HepG2 (cell line): ENCODE results near the gene CACNA1D. TPM values are rescaled to one million over a fixed set of nuclear protein-coding genes. Genes with fewer than 3 reads are reported as not detected.

Experiments
- ADNP ChIP-seq: sonication (generic); formaldehyde crosslinking; IDR thresholded peaks from 2 replicates; pipeline ENCODE4 v1.4.0; 2020; ENCODE audit warnings: missing genetic modification reagents
- CTCF ChIP-seq: sonication (generic); formaldehyde crosslinking; IDR thresholded peaks from 2 replicates; pipeline ENCODE4 v1.5.0; 2020; ENCODE audit warnings: mild to moderate bottlenecking, missing genetic modification reagents, moderate library complexity
- ELF4 ChIP-seq: sonication (generic); formaldehyde crosslinking; IDR thresholded peaks from 2 replicates; pipeline ENCODE4 v1.5.0; 2020; ENCODE audit warnings: missing genetic modification reagents, mild to moderate bottlenecking, moderate library complexity, borderline replicate concordance
- FOXK2 ChIP-seq: fragments of 450-650 bp; IDR thresholded peaks from 2 replicates; pipeline ENCODE4 v1.6.1; 2016
- KMT2A ChIP-seq: sonication (generic); formaldehyde crosslinking; IDR thresholded peaks from 2 replicates; pipeline ENCODE4 v1.4.0; 2020; ENCODE audit warnings: missing genetic modification reagents
- MXI1 ChIP-seq: IDR thresholded peaks from 3 replicates; pipeline ENCODE4 v1.6.1; 2012; ENCODE audit warnings: low read depth, low read length, inconsistent platforms, borderline replicate concordance
- TBL1XR1 ChIP-seq: fragments of 150-350 bp; IDR thresholded peaks from 2 replicates; pipeline ENCODE4 v1.6.1; 2014; ENCODE audit warnings: borderline replicate concordance, low read length; ENCODE audit not compliant: partially characterized antibody
- ZMAT3 ChIP-seq: sonication (generic); formaldehyde crosslinking; conservative IDR thresholded peaks from 2 replicates; pipeline ENCODE4 v1.7.0; 2021; ENCODE audit warnings: missing genetic modification reagents
- ZNF549 ChIP-seq: sonication (generic); formaldehyde crosslinking; IDR thresholded peaks from 2 replicates; pipeline ENCODE4 v1.5.0; 2020; ENCODE audit warnings: missing genetic modification reagents
- ZNF550 ChIP-seq: sonication (generic); formaldehyde crosslinking; IDR thresholded peaks from 2 replicates; pipeline ENCODE4 v1.4.0; 2020; ENCODE audit warnings: mild to moderate bottlenecking, missing genetic modification reagents, borderline replicate concordance
- polyA plus RNA-seq, 8 experiments: library from polyadenylated mRNA; depleted of rRNA in 3 of 8; stranded (reverse) in 7 of 8; unstranded in 1 of 8; fragments of >200 nt; fragmentation: Illumina TruSeq in 4 of 8; extraction: Trizol in 4 of 8; gene quantifications; 2 replicates each; pipeline versions ENCODE4 v1.2.1 to v1.2.3, GENCODE V29; 2011 to 2016; ENCODE audit warnings: low read depth in 4 of 8, missing spikeins in 1 of 8, mixed read lengths in 1 of 8; ENCODE audit not compliant: insufficient read depth in 1 of 8
- total RNA-seq, 5 experiments: library from RNA; depleted of rRNA; stranded (reverse); fragments of >200 nt; fragmentation: Illumina TruSeq; extraction: Trizol; gene quantifications; 2 replicates each; pipeline ENCODE4 v1.2.3, GENCODE V29; 2016; ENCODE audit warnings: low read depth in 1 of 5
- TF ChIP-seq, protein P1 (sequence below), 2 experiments: sonication (generic) in 1 of 2; formaldehyde crosslinking in 1 of 2; IDR thresholded peaks; 2 replicates each; pipeline versions ENCODE4 v1.6.1 to v1.9.0; 2014 to 2022; ENCODE audit warnings: antibody characterized with exemption in 1 of 2, borderline replicate concordance in 1 of 2, inconsistent platforms in 1 of 2, low read depth in 1 of 2, missing genetic modification reagents in 1 of 2
- TF ChIP-seq, protein P2 (sequence below): sonication (generic); formaldehyde crosslinking; IDR thresholded peaks from 2 replicates; pipeline ENCODE4 v1.5.1; 2020; ENCODE audit warnings: mild to moderate bottlenecking, missing genetic modification reagents, borderline replicate concordance

CACNA1D gene
- total and polyA plus RNA-seq, 2 of the 13 experiments (the other 11 are each of a cell fraction or from before 2014, with no cell fraction given), result 0.26 to 0.38 TPM

- 0 out of 2 replicates have a peak, but pooled peaks have one; percentile 12 for TF ChIP-seq CTCF (CRISPR knock-in tag)
- TF ChIP-seq ZMAT3, result no peak
- no peak for TF ChIP-seq ZNF549 (CRISPR knock-in tag)
- TF ChIP-seq ZNF550, result no peak
- TF ChIP-seq, protein P1, sequence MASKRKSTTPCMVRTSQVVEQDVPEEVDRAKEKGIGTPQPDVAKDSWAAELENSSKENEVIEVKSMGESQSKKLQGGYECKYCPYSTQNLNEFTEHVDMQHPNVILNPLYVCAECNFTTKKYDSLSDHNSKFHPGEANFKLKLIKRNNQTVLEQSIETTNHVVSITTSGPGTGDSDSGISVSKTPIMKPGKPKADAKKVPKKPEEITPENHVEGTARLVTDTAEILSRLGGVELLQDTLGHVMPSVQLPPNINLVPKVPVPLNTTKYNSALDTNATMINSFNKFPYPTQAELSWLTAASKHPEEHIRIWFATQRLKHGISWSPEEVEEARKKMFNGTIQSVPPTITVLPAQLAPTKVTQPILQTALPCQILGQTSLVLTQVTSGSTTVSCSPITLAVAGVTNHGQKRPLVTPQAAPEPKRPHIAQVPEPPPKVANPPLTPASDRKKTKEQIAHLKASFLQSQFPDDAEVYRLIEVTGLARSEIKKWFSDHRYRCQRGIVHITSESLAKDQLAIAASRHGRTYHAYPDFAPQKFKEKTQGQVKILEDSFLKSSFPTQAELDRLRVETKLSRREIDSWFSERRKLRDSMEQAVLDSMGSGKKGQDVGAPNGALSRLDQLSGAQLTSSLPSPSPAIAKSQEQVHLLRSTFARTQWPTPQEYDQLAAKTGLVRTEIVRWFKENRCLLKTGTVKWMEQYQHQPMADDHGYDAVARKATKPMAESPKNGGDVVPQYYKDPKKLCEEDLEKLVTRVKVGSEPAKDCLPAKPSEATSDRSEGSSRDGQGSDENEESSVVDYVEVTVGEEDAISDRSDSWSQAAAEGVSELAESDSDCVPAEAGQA (IDR thresholded peaks at IDR 0.05; ENCODE audit: low read depth), result no peak
- TF ChIP-seq, protein P1 (CRISPR knock-in tag; IDR thresholded peaks at IDR 0.05; ENCODE audit: borderline replicate concordance), result no peak
- TF ChIP-seq MXI1, result no peak
- TF ChIP-seq FOXK2, result no peak
- TF ChIP-seq, protein P2, sequence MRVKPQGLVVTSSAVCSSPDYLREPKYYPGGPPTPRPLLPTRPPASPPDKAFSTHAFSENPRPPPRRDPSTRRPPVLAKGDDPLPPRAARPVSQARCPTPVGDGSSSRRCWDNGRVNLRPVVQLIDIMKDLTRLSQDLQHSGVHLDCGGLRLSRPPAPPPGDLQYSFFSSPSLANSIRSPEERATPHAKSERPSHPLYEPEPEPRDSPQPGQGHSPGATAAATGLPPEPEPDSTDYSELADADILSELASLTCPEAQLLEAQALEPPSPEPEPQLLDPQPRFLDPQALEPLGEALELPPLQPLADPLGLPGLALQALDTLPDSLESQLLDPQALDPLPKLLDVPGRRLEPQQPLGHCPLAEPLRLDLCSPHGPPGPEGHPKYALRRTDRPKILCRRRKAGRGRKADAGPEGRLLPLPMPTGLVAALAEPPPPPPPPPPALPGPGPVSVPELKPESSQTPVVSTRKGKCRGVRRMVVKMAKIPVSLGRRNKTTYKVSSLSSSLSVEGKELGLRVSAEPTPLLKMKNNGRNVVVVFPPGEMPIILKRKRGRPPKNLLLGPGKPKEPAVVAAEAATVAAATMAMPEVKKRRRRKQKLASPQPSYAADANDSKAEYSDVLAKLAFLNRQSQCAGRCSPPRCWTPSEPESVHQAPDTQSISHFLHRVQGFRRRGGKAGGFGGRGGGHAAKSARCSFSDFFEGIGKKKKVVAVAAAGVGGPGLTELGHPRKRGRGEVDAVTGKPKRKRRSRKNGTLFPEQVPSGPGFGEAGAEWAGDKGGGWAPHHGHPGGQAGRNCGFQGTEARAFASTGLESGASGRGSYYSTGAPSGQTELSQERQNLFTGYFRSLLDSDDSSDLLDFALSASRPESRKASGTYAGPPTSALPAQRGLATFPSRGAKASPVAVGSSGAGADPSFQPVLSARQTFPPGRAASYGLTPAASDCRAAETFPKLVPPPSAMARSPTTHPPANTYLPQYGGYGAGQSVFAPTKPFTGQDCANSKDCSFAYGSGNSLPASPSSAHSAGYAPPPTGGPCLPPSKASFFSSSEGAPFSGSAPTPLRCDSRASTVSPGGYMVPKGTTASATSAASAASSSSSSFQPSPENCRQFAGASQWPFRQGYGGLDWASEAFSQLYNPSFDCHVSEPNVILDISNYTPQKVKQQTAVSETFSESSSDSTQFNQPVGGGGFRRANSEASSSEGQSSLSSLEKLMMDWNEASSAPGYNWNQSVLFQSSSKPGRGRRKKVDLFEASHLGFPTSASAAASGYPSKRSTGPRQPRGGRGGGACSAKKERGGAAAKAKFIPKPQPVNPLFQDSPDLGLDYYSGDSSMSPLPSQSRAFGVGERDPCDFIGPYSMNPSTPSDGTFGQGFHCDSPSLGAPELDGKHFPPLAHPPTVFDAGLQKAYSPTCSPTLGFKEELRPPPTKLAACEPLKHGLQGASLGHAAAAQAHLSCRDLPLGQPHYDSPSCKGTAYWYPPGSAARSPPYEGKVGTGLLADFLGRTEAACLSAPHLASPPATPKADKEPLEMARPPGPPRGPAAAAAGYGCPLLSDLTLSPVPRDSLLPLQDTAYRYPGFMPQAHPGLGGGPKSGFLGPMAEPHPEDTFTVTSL (CRISPR knock-in tag), result no peak
- TF ChIP-seq ADNP (CRISPR knock-in tag), result no peak
- TF ChIP-seq ELF4 (CRISPR knock-in tag), result no peak
- TF ChIP-seq KMT2A (CRISPR knock-in tag), result no peak
- no peak for TF ChIP-seq TBL1XR1
Observed at GRCh38 chr3:53493963-53494791, at the start of gene CACNA1D (continued).
